ENCODE data around the gene CD59. TPM values are rescaled to one million over a fixed set of nuclear protein-coding genes. Genes with fewer than 3 reads are reported as not detected.

The CD59 gene
- total and polyA plus RNA-seq, 2 donors (not counting 3 experiments of a cell fraction or from before 2014, with no cell fraction given) = 992 to 1,084 TPM

DNA sequence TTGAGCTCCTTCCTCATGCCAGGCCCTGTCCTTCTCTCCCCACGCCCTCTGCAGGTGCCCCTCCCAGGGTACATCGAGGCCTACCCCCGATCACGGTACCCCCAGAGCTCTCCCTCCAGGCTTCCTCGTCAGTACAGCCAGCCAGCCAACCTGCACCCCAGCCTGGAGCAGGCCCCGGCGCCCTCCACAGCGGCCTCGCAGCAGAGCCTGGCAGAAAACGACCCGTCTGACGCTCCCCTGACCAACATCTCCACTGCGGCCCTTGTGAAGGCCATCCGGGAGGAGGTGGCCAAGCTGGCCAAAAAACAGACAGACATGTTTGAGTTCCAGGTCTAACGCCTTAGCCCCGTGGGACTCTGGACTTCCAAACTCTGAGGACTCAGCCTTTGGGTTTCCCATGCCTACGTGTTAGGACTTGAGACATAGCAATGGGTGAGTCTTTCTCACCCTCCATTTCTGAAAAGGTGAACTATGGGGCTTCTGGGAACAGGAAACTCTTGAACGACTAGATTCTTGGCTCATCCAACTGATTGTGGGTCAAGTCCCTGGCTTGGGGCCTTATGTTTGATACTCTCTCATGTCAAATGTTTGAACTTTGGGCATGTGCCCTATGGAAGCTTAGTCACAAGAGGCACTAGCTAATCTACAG lies 68.3 kb downstream of the CD59 start:
- Histone ChIP-seq H2AFZ (ENCODE audit: low read depth, low read length) (no peak overlapping the region), H3K9ac (replicated peaks; ENCODE audit: extremely low read depth, insufficient read depth, low read length) (no peak overlapping the region), H3K79me2 (ENCODE audit: control insufficient read depth, insufficient read depth, low read length) (no peaks in the 10 kb centered on the region), H3K27me3 (ENCODE audit: control insufficient read depth in 2 of 2, insufficient read depth in 2 of 2, low read length in 2 of 2) (no peaks in the 10 kb centered on the region), H3K4me2 (ENCODE audit: insufficient read depth, low read length) (no peak overlapping the region), H3K9me1 (replicated peaks; ENCODE audit: control insufficient read depth, extremely low read depth, insufficient read depth, low read length) (no peaks in the 10 kb centered on the region), H3K9me3 (replicated peaks; ENCODE audit: control insufficient read depth, insufficient read depth, low read length) (no peaks in the 10 kb centered on the region), H3K36me3 (ENCODE audit: control insufficient read depth in 2 of 2, extremely low read depth in 1 of 2, insufficient read depth in 2 of 2, low read length in 2 of 2) (no peaks in the 10 kb centered on the region), H3K27ac (ENCODE audit: insufficient read depth, low read depth, low read length) (no peak overlapping the region), H4K20me1 (replicated peaks; ENCODE audit: control insufficient read depth, extremely low read depth, insufficient read depth, low read length) (no peaks in the 10 kb centered on the region), H3K4me1 (ENCODE audit: control insufficient read depth, extremely low read depth, insufficient read depth, low read length) (peaks cover 11% of the 10 kb centered on the region), H3K4me3 (replicated peaks in 1 of 3; ENCODE audit: insufficient read depth in 1 of 3, low read depth in 1 of 3, low read length in 3 of 3) (no peak overlapping the region)
- no peak for DNase-seq (ENCODE audit: low read depth, low spot score)
- POLR2A ChIA-PET = no interaction called here
- TF ChIP-seq, protein P1, sequence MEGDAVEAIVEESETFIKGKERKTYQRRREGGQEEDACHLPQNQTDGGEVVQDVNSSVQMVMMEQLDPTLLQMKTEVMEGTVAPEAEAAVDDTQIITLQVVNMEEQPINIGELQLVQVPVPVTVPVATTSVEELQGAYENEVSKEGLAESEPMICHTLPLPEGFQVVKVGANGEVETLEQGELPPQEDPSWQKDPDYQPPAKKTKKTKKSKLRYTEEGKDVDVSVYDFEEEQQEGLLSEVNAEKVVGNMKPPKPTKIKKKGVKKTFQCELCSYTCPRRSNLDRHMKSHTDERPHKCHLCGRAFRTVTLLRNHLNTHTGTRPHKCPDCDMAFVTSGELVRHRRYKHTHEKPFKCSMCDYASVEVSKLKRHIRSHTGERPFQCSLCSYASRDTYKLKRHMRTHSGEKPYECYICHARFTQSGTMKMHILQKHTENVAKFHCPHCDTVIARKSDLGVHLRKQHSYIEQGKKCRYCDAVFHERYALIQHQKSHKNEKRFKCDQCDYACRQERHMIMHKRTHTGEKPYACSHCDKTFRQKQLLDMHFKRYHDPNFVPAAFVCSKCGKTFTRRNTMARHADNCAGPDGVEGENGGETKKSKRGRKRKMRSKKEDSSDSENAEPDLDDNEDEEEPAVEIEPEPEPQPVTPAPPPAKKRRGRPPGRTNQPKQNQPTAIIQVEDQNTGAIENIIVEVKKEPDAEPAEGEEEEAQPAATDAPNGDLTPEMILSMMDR (IDR thresholded peaks at IDR 0.05; ENCODE audit: extremely low read depth in 1 of 2, insufficient read depth in 1 of 2, low read depth in 1 of 2, low read length in 2 of 2) = no peak
- no peak for TF ChIP-seq EZH2 (IDR thresholded peaks at IDR 0.05; ENCODE audit: borderline replicate concordance, low read depth, low read length, severe bottlenecking)
- no peak for TF ChIP-seq GATA2 (IDR thresholded peaks at IDR 0.05; ENCODE audit: insufficient read depth, insufficient read length, low read depth, low read length)
- no peak for TF ChIP-seq FOS (IDR thresholded peaks at IDR 0.05; ENCODE audit: borderline replicate concordance, insufficient read depth, low read length)
- no peak for TF ChIP-seq POLR2AphosphoS5 (IDR thresholded peaks at IDR 0.05; ENCODE audit: insufficient read depth, low read depth, low read length)
- TF ChIP-seq, protein P2, sequence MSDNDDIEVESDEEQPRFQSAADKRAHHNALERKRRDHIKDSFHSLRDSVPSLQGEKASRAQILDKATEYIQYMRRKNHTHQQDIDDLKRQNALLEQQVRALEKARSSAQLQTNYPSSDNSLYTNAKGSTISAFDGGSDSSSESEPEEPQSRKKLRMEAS (IDR thresholded peaks at IDR 0.05; ENCODE audit: insufficient read depth, insufficient read length) = no peak
- no peak for TF ChIP-seq MYC (IDR thresholded peaks at IDR 0.05; ENCODE audit: low read depth, low read length)
- no peak for TF ChIP-seq JUN (IDR thresholded peaks at IDR 0.05; ENCODE audit: borderline replicate concordance, insufficient read depth, insufficient read length, low read depth)
- no peak for TF ChIP-seq POLR2A (IDR thresholded peaks at IDR 0.05; ENCODE audit: low read depth, low read length)
- no TSS peak for BruUV-seq (replicated peaks)
- intact Hi-C loops (cut with micrococcal nuclease) = no loop called here
- FAIRE-seq = no peak
- CTCF ChIA-PET = no interaction called here
- dilution Hi-C loops (cut with MboI; ENCODE audit: extremely low pct_ligation_motif_present, low sequenced_read_pairs) = no loop called here

Measured in endothelial cell of umbilical vein (primary cell).